ENCODE data around the gene BNC2.

DNA sequence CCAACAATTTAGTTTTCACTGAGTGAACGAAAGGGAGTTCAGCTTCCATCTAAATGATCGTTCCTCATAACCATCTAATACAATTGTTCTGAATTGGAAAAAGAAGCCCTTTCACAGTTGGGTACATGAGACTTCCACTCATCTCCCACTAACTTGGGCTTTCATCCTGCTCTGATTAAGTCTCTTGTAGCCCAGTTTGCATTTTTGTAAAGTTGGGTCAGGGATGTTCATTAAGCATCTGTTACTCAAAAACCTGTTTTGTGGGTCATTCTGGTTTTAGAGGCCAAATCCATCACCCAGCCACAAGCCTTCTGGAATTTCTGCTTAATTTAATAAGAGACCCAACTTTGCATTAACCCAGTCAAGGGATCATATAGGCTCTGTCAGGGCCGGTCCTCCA is 385.3 kb downstream of the BNC2 start:
- TF ChIP-seq POLR2AphosphoS5 (IDR thresholded peaks at IDR 0.05) (no peak), POLR2A (IDR thresholded peaks at IDR 0.05) (no peak), EP300 (IDR thresholded peaks at IDR 0.05) (no peak)
- TF ChIP-seq, protein P1, sequence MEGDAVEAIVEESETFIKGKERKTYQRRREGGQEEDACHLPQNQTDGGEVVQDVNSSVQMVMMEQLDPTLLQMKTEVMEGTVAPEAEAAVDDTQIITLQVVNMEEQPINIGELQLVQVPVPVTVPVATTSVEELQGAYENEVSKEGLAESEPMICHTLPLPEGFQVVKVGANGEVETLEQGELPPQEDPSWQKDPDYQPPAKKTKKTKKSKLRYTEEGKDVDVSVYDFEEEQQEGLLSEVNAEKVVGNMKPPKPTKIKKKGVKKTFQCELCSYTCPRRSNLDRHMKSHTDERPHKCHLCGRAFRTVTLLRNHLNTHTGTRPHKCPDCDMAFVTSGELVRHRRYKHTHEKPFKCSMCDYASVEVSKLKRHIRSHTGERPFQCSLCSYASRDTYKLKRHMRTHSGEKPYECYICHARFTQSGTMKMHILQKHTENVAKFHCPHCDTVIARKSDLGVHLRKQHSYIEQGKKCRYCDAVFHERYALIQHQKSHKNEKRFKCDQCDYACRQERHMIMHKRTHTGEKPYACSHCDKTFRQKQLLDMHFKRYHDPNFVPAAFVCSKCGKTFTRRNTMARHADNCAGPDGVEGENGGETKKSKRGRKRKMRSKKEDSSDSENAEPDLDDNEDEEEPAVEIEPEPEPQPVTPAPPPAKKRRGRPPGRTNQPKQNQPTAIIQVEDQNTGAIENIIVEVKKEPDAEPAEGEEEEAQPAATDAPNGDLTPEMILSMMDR (IDR thresholded peaks at IDR 0.05) = no peak
